Measurements from ENCODE around the gene HAO2.
"Not testable (repeated sequence)": the region's sequence is repeated elsewhere in the genome, so short reads cannot be mapped to it uniquely, and the experiment has no call there.

HAO2 gene

GRCh38 chr1:119347858-119348257 lies 20.7 kb upstream of the HAO2 start:
- peak; percentile 50 for DNase-seq

DNA sequence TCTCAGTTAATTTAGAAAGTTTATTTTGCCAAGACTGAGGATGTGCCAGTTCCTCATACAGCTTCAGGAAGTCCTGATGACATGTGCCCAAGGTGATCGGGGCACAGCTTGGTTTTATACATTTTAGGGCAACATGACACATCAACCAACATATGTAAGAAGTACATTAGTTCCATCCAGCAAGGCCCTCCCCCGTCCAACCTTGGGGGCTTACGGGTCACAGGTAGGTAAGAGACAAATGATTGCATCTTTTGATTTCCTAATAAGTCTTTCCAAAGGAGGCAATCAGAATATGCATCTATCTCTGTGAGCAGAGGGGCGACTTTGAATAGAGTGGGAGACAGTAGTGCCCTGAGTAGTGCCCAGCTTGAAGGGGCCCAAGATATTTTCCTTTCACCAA lies 19.6 kb upstream of the HAO2 start:
- no peak for DNase-seq

- not testable (repeated sequence) for DNase-seq
Measured at GRCh38 chr1:119350866-119351265, 17.7 kb upstream of the HAO2 start.

DNA sequence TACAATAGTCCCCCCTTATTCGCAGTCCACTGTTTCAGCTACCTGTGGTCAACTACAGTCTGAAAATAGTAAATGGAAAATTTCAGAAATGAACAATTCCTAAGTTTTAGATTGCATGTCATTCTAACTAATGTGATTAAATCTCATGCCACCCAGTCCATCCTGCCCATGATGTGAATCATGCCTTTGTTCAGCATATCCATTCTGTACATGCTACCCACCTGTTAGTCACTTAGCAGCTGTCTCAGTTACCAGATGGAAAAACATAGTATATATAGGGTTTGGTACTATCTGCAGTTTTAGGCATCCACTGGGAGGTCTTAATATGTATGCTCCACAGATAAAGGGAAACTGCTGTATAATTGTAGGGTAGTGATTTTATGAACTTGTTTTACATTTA lies 16.6 kb upstream of the HAO2 start:
- no peak for DNase-seq

- DNase-seq, result no peak
Measured at GRCh38 chr1:119353836-119354235, 14.7 kb upstream of the HAO2 start.

GRCh38 chr1:119358636-119359035 lies 9.9 kb upstream of the HAO2 start:
- DNase-seq, result peak; percentile 19

DNA sequence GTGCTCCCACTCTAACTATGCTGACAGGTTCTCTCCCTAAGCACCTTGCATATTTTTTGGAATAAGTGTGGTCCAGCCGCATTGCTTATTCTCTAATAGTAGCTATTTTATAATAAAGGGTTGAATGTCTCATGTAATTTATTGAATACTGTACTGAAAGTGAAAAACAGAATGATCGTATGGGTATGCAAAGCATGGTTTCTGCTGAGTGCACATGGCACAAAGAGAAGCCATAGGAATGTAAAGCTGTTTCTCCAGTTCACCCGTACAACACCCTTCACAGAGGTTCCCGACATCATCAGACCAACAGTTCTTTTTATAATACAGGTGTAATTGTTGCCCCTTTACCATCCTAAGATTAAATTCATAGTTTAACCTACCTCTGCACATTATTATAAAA lies 8.9 kb upstream of the HAO2 start:
- DNase-seq, result no peak

- no peak for DNase-seq
Measured at GRCh38 chr1:119361205-119361604, 7.4 kb upstream of the HAO2 start.

DNA sequence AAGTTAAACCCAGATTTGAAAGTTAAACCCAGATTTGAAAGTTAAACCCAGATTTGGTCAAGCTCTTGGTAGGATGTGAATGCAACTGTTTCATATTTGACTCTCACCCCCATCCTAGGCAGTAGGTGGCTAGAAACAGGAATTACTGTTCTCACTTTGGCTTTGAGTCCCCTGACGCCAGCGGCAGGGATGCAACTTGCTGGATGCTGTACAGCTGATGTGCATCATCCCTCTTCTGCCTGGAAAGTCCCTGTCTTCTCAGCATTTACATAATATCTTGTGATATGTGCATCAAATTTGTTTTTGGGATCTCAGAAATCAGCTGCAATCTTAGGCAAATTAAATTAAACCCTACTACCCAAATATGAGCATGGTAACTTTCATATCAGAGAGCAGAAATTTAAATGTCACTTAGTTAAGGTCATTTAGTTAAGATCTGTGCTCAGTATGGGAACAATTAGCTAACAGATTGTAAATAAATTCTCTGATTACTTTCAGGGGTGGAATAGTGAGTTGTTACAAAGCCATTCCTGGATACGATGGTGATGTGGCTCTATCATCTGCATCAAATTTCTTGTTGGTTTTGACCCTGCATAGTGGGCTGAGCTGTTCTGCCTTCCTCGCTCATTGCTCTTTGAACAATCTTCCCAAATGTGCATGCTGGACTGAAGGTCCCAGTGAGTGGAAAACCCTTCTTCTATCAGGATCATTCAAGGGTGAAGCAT lies 6.8 kb upstream of the HAO2 start:
- no peak for DNase-seq

- DNase-seq, result no peak
Measured at GRCh38 chr1:119363162-119363561, 5.4 kb upstream of the HAO2 start.

DNA sequence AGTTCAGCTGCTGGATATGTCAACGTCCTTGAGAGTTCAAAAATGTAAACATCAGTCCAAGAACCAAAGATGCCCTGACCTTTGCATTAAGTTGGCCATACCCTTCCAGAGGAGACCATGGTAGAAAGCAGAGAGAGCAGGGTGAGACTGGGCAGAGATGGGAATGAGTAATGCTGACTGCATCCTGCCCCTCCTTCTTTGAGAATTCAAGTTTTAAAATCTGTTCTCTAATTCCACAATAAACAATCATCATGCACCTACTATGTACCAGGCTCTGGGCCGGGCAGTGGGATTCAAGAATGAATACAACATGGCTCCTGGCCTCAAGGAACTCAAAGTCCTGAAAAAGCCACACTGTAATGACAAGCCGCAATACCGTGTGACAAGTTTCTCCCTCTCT lies 3.9 kb upstream of the HAO2 start:
- DNase-seq, result peak; percentile 47

DNA sequence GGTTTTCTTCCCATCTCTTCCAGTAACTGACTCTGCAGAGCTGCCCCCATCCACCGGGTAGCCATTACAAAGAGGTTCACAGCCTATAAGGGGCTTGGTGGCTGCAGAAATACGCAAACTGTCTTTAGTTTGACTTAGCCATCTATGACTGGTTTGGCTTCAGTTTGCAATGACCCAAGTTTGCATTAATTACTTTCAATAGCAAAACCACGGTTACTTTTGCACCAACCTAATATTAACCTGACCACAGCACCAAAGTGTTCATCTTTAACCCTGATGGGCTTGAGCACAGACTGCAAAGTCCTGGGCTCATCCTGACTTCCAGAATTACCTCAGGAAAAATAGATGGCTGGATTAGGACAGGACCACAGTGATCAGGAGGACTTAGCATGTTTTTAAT lies 2.2 kb upstream of the HAO2 start:
- DNase-seq, result no peak

DNA sequence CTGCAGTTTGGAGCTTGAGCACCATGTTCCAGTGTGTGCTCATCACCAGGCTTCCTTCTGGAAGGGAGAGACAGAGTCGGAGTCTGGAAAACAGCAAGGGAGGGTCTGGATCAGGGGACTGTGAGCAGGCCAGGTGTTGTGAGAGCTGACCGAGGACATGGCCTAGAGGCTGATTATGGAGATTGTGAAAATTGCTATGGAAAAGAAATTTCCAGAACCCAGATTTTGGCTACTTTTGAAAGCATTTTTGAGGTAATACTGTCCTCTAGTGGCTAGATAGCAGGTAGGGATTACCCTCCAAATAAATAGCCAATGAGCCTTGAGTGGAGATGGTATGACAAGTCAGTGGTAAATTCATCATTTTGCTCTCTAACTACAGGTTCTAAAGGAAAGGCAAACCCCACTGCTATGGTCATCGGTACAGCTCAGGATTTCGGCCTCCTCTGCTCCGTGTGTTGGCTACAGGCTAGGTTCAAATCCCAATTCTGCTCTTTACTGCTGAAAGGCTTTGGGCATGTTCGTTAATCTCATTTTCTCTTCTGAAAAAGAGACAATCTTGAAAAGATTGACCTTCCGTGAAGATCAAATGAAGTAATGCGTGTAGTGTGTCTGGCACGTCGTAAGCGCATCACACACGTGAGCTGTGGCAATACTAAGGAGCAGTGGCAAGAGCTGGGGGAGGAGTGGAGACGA lies 1.0 kb upstream of the HAO2 start:
- DNase-seq, result peak; percentile 35

DNA sequence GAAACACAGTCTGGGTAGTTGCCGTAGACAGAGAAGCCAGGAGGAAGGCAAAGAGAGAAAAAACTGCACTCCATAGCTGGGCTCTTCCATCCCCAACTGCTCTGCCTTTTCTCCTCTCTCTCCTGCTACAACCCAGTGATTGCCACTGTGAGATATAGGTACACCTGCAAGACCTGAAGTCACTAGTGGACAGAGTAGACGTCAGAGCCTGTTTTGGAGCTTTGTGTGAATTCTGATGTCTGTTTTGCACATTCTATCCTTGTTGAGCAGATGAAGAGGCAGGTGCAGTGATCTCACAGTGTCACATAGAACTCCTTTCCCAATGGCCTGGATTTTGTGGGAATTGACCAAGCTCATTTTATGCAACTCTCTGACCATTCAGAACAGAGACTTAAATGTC lies 2.2 kb downstream of the HAO2 start:
- DNase-seq, result no peak

GRCh38 chr1:119371815-119372214 lies 3.2 kb downstream of the HAO2 start:
- no peak for DNase-seq

GRCh38 chr1:119372503-119373086 lies 4.0 kb downstream of the HAO2 start:
- peak; percentile 15 for DNase-seq

DNA sequence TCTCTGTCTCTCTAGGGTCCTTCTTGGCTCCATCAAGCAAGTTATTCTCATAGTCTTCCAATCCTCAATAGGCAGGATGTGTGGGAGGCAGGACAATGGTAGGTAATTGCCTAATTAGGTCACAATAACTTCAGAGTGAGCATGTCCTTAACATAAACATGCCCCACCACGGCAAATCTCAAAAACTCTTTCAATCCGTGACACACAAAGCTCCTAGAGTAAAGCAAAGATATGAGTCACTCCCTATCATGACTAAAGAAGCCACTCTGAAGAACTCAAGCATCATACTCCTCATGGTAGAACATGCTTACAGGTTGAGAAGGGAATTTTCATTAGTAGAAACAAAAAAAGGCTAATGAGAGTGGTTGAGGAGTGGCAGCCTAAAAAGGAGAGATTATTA lies 4.9 kb downstream of the HAO2 start:
- peak; percentile 46 for DNase-seq

GRCh38 chr1:119374208-119374874 lies 5.8 kb downstream of the HAO2 start:
- DNase-seq, result no peak

DNA sequence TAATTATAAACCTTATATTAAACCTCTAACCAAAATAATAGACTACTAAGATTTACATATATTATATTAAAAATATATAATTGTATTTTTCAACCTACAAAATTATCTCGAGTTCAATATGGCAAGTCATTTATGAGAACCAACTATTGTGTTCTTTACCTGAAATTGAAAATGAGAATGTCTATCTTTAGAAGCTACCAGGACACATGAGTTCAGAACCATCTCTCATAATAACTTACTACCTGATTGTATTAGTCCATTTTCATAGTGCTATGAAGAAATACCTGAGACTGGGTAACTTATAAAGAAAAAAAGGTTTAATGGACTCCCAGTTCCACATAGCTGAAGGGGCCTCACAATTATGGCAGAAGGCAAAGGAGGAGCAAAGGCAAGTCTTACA lies 6.8 kb downstream of the HAO2 start:
- no peak for DNase-seq

GRCh38 chr1:119376594-119376993 lies 8.0 kb downstream of the HAO2 start:
- no peak for DNase-seq

DNA sequence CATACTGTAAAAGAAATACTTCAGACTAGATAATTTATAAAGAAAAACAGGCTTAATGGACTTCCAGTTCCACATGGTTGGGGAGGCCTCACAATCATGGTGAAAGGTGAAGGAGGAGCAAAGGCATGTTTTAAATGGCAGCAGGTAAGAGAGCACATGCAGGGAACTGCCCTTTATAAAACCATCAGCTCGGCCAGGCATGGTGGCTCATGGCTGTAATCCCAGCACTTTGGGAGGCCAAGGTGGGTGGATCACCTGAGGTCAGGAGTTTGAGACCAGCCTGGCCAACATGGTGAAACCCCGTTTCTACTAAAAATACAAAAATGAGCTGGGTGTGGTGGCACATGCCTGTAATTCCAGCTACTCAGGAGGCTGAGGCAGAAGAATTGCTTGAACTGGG lies 9.0 kb downstream of the HAO2 start:
- DNase-seq, result not testable (repeated sequence)

GRCh38 chr1:119379117-119379516 lies 10.5 kb downstream of the HAO2 start:
- DNase-seq, result no peak

GRCh38 chr1:119380304-119380703 lies 11.7 kb downstream of the HAO2 start:
- no peak for DNase-seq
